Endothelial cell of umbilical vein (primary cell): ENCODE data around the gene PHB1.

Experiments
- CTCF ChIP-seq, 2 donors: IDR thresholded peaks; 1 replicate in 1 of 2; 2 replicates in 1 of 2; pipeline ENCODE4 v1.5.1; 2011; ENCODE audit warnings: low read length in 2 of 2, mild to moderate bottlenecking in 2 of 2, moderate library complexity in 2 of 2, control low read depth in 1 of 2, inconsistent platforms in 1 of 2, low read depth in 1 of 2; ENCODE audit not compliant: insufficient read depth in 1 of 2; ENCODE audit errors: extremely low read depth in 1 of 2
- EZH2 ChIP-seq: IDR thresholded peaks from 2 replicates; pipeline ENCODE4 v1.6.1; 2012; ENCODE audit warnings: borderline replicate concordance, low read depth, mild to moderate bottlenecking, moderate library complexity, low read length, inconsistent platforms; ENCODE audit not compliant: severe bottlenecking
- FOS ChIP-seq: IDR thresholded peaks from 2 replicates; pipeline ENCODE4 v1.6.1; 2011; ENCODE audit warnings: mild to moderate bottlenecking, low read length, moderate library complexity, borderline replicate concordance; ENCODE audit not compliant: insufficient read depth
- POLR2A ChIP-seq: IDR thresholded peaks from 2 replicates; pipeline ENCODE4 v1.6.1; 2012; ENCODE audit warnings: low read depth, mild to moderate bottlenecking, control low read depth, low read length
- POLR2AphosphoS5 ChIP-seq: IDR thresholded peaks from 2 replicates; pipeline ENCODE4 v1.6.1; 2012; ENCODE audit warnings: low read depth, mild to moderate bottlenecking, control low read depth, low read length, moderate library complexity; ENCODE audit not compliant: insufficient read depth

DNA sequence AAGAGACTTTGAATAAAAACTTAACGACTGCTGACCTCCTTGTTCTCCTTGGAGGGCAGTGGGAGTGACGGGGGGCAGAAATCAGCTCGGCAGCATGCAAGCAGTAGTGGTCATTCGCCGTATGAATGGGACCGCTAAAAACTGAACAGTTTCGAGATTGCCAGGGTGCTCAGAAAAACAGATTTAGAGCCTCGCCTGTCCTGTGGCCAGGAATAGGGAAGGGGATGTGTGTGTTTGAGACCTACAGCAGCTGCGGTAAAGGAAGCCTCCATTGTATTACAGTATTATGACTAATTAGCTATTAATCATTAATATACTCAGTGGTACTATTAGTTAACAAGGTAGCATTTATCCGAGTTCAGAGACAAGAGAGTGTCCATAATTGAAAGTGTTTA is 52.0 kb downstream of the PHB1 start:
- TF ChIP-seq CTCF (IDR thresholded peaks at IDR 0.05; ENCODE audit: extremely low read depth in 1 of 2, insufficient read depth in 1 of 2, low read depth in 1 of 2, low read length in 2 of 2) (no peak), POLR2A (peak; percentile 48), POLR2AphosphoS5 (no peak), EZH2 (no peak), FOS (no peak)
